ENCODE data around the gene GREB1. TPM values are rescaled to one million over a fixed set of nuclear protein-coding genes. Genes with fewer than 3 reads are reported as not detected.
A peak's percentile ranks its signal among the peaks of the same experiment; 100 is the strongest.

The GREB1 gene
- total RNA-seq, 1 experiment from 2014 or later: 16.5 TPM

- Histone ChIP-seq H3K4ac (ENCODE audit: low read depth, low read length) (no peak overlapping the region), H3K9me3 (ENCODE audit: control insufficient read depth, low read depth, low read length) (no peaks in the 10 kb centered on the region), H2BK120ac (ENCODE audit: low read depth, low read length, poor library complexity, severe bottlenecking) (no peak overlapping the region), H4K5ac (ENCODE audit: insufficient read length, low read depth, low read length) (no peak overlapping the region), H2BK20ac (ENCODE audit: low read depth, low read length, poor library complexity, severe bottlenecking) (no peak overlapping the region), H3T11ph (ENCODE audit: low read length) (no peak overlapping the region), H4K91ac (ENCODE audit: insufficient read length, low read depth, low read length) (no peak overlapping the region), H3K79me1 (ENCODE audit: insufficient read depth, low read depth, low read length, poor library complexity, severe bottlenecking) (no peaks in the 10 kb centered on the region), H2BK5ac (ENCODE audit: insufficient read length, low read length) (no peak overlapping the region), H4K20me1 (ENCODE audit: control insufficient read depth, insufficient read depth, insufficient read length) (no peaks in the 10 kb centered on the region), H3K9ac (ENCODE audit: extremely low read depth, insufficient read length, low read length) (no peak overlapping the region), H4K8ac (replicated peaks; ENCODE audit: insufficient read length, low read depth, low read length) (no peak overlapping the region), H3K4me2 (ENCODE audit: insufficient read depth, insufficient read length, low read length) (peak overlapping the region; percentile 18), H3K27ac (ENCODE audit: insufficient read length, low read depth, low read length) (no peak overlapping the region), H2BK15ac (ENCODE audit: low read depth, low read length) (no peak overlapping the region), H3K18ac (ENCODE audit: insufficient read length, low read depth, low read length) (no peak overlapping the region), H3K79me2 (ENCODE audit: insufficient read depth, low read length) (no peaks in the 10 kb centered on the region), H3K14ac (ENCODE audit: insufficient read depth, low read length) (no peak overlapping the region), H3K27me3 (ENCODE audit: insufficient read depth, low read length) (no peaks in the 10 kb centered on the region), H2BK12ac (ENCODE audit: insufficient read length, low read depth, low read length) (no peak overlapping the region), H3K23ac (ENCODE audit: insufficient read length, low read depth, low read length) (no peak overlapping the region), H3K23me2 (ENCODE audit: insufficient read length, low read depth, low read length, poor library complexity, severe bottlenecking) (no peaks in the 10 kb centered on the region), H3K4me1 (ENCODE audit: insufficient read depth, low read length) (peaks cover 2% of the 10 kb centered on the region; the same call in 1 of the 2 replicates), H3K56ac (ENCODE audit: insufficient read length, low read depth, low read length) (no peak overlapping the region), H2AFZ (ENCODE audit: low read length) (no peak overlapping the region), H2AK5ac (ENCODE audit: insufficient read length, low read length) (no peak overlapping the region)
- H3K4me3 Mint-ChIP-seq: no peak overlapping the region; a peak in 1 of 5 replicates
- peaks cover 33 to 38% of the 10 kb centered on the region in 2 experiments for H3K4me1 Mint-ChIP-seq
- no peaks in the 10 kb centered on the region for H3K9me3 Mint-ChIP-seq
- peaks cover 18% of the 10 kb centered on the region for H3K27me3 Mint-ChIP-seq (ENCODE audit: low read depth)
- H3K36me3 Mint-ChIP-seq (ENCODE audit: insufficient read depth in 1 of 3, low read depth in 3 of 3): no peaks in the 10 kb centered on the region; a peak in 1 of 7 replicates
- TF ChIP-seq CTCF (conservative IDR thresholded peaks at IDR 0.05): peak; percentile 28; the same call in 1 of the 3 replicates
- DNase-seq: peak; percentile 79
- no peak overlapping the region for H3K27ac Mint-ChIP-seq
- WGBS (ENCODE audit: extremely low coverage, insufficient read length, low lambda C conversion rate): no CpG with 5 or more reads among the region's 9 CpGs
Measured at GRCh38 chr2:11683476-11683875, 149.6 kb downstream of the GREB1 start.
